AG04450 (cell line): ENCODE data around the gene GRIA3. TPM values are rescaled to one million over a fixed set of nuclear protein-coding genes. Genes with fewer than 3 reads are reported as not detected.
"Not testable (repeated sequence)": the region's sequence is repeated elsewhere in the genome, so short reads cannot be mapped to it uniquely, and the experiment has no call there.

Source experiments
- CTCF ChIA-PET: fragments of 300-600, 350-600 bp; formaldehyde crosslinking; extraction: SDS; loops from one replicate; lab custom pipeline; 2022; ENCODE audit warnings: antibody characterized with exemption, inconsistent platforms; lab: Charles Lee
- POLR2A ChIA-PET: fragments of 350-600 bp; formaldehyde crosslinking; extraction: SDS; loops from one replicate; lab custom pipeline; 2021; ENCODE audit warnings: antibody characterized with exemption, inconsistent platforms; lab: Yijun Ruan, JAX
- DNase-seq: peaks from one replicate; pipeline ENCODE4 v3.0.0-alpha.2; 2011; ENCODE audit warnings: low read depth, low spot score
- H3K27ac ChIP-seq: one replicate; pipeline ENCODE4 v1.5.1; 2012; ENCODE audit warnings: low read depth, low read length, control low read depth
- H3K27me3 ChIP-seq: one replicate; pipeline ENCODE4 v1.6.0; 2012; ENCODE audit warnings: low read length; ENCODE audit not compliant: control insufficient read depth, insufficient read depth
- H3K4me3 ChIP-seq: 2 replicates; pipeline ENCODE4 v1.5.1; 2011; ENCODE audit warnings: mild to moderate bottlenecking, low read depth, low read length, control low read depth
- H3K9me3 ChIP-seq: 2 replicates; pipeline ENCODE4 v1.5.1; 2012; ENCODE audit warnings: low read length; ENCODE audit not compliant: control insufficient read depth, insufficient read depth
- polyA plus RNA-seq: library from polyadenylated mRNA; depleted of rRNA; stranded (reverse); fragments of >200 nt; gene quantifications from 2 replicates; pipeline ENCODE4 v1.2.3, GENCODE V29; 2011
- TF ChIP-seq, protein P1 (sequence below): IDR thresholded peaks from 2 replicates; pipeline ENCODE4 v1.5.1; 2011; ENCODE audit warnings: low read depth, low read length, control low read depth, inconsistent platforms

Gene GRIA3
- polyA plus RNA-seq, 1 experiment = 0.06 TPM

DNA sequence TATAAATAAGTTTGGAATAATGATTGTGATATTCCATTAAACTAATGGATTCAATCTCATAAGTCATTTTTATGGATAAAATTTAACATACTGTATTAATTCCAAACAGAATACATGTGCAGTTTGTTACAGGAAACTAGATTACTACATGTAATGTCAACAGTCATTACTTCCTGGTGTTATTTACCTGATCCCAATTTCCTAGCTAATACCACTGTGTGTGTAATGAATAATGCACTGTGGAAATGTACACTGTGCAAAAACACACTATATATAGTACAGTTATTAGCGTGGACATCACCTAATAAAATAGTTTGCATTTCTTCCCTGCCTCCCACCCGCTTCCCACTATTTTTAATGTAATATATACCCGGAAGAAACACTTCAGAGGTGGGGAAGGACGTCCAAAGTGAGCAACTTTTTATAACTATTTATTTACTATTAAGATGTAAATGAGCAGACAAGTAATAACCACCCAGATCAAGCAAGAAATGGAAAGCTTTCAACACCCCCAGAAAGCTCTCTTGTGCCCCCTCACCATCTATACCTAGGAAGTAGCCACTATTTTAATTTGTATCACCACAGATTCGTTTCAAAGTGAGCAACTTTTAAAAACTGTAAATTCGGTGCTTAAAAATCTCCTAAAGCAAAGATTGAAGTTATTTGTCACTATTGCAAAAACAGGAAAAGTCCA, 329.7 kb downstream of the GRIA3 start:
- H3K4me3 ChIP-seq = no peak overlapping the region
- TF ChIP-seq, protein P1, sequence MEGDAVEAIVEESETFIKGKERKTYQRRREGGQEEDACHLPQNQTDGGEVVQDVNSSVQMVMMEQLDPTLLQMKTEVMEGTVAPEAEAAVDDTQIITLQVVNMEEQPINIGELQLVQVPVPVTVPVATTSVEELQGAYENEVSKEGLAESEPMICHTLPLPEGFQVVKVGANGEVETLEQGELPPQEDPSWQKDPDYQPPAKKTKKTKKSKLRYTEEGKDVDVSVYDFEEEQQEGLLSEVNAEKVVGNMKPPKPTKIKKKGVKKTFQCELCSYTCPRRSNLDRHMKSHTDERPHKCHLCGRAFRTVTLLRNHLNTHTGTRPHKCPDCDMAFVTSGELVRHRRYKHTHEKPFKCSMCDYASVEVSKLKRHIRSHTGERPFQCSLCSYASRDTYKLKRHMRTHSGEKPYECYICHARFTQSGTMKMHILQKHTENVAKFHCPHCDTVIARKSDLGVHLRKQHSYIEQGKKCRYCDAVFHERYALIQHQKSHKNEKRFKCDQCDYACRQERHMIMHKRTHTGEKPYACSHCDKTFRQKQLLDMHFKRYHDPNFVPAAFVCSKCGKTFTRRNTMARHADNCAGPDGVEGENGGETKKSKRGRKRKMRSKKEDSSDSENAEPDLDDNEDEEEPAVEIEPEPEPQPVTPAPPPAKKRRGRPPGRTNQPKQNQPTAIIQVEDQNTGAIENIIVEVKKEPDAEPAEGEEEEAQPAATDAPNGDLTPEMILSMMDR = no peak
- CTCF ChIA-PET = no interaction called here
- no peak for DNase-seq
- H3K27me3 ChIP-seq = no peaks in the 10 kb centered on the region
- no peak overlapping the region for H3K27ac ChIP-seq
- POLR2A ChIA-PET = no interaction called here
- no peaks in the 10 kb centered on the region for H3K9me3 ChIP-seq

DNA sequence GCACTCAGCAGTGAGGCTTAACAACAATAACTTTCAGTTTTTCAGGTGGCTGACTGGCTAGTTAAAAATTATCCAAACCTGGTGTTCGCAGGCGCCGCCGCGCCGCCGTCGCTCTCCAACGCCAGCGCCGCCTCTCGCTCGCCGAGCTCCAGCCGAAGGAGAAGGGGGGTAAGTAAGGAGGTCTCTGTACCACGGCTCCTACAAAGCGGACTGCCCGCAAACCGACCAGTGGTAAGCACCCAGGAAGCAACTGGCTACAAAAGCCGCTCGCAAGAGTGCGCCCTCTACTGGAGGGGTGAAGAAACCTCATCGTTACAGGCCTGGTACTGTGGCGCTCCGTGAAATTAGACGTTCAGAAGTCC, 330.2 kb downstream of the GRIA3 start:
- POLR2A ChIA-PET, DNase-seq, H3K27ac ChIP-seq, H3K9me3 ChIP-seq, H3K27me3 ChIP-seq, CTCF ChIA-PET, H3K4me3 ChIP-seq: not testable (repeated sequence)

DNA sequence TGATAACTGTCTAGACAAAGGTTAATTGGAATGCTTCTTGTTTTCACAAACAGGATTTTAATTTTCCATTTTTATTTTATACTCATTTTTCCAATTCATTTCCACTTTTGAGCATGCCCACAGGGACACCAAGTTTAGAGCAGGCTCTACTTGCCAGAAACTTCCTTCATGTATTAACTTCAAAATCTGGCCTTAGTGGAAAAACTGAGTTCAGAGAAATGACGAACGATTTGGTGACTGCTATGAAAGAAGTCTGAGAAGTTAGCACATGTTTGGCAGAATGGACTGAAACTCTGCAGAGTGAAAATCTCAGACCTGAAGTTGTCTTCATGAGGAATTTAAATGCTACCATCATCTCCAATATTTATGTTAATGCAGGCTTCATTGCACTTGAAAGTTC, 334.7 kb downstream of the GRIA3 start:
- ChIA-PET CTCF (no interaction called here), POLR2A (no interaction called here)
- Histone ChIP-seq H3K4me3 (no peak overlapping the region), H3K27me3 (no peaks in the 10 kb centered on the region), H3K9me3 (no peaks in the 10 kb centered on the region), H3K27ac (no peak overlapping the region)
- DNase-seq = no peak
- TF ChIP-seq, protein P1 = no peak

DNA sequence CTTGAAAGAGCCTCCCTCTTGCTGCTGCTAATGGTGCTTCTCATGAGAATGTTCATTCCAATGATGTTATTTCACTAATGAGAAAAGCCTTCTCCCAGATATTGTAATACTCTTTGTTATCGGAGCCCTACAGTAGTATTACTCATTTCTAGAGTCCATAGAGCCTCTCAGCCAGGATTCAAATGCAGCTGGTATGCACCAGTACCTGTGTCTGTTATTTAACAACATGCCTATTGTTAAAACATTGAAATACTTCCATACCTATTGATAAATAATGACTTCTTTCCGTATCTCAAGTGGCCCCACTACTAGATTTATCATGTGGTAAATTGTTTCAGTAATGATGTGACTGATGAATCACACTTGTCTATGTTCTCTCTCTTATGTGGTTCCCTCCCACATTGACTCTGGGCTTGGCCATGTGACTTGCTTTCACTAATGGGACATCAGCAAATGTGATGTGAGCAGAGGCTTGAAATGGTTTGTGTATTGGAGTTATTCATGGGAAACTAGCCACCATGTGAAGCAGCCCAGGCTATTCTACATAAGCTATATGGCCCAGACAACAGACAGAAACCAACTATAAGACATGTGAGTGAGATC, 341.1 kb downstream of the GRIA3 start:
- no peak for DNase-seq
- Histone ChIP-seq H3K27ac (no peak overlapping the region), H3K4me3 (no peak overlapping the region), H3K27me3 (no peaks in the 10 kb centered on the region), H3K9me3 (no peaks in the 10 kb centered on the region)
- POLR2A ChIA-PET = no interaction called here
- TF ChIP-seq, protein P1 = no peak
- CTCF ChIA-PET = no interaction called here

DNA sequence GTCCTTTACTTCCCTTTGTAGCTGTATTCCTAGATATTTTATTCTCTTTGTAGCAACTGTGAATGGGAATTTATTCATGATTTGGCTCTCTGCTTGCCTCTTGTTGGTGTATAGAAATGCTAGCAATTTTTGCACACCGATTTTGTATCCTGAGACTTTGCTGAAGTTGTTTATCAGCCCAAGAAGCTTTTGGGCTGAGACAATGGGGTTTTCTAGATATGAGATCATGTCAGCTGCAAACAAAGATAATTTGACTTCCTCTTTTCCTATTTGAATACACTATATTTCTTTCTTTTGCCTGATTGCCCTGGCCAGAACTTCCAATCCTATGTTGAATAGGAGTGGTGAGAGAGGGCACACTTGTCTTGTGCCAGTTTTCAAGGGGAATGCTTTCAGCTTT, 346.6 kb downstream of the GRIA3 start:
- H3K9me3 ChIP-seq, H3K4me3 ChIP-seq, POLR2A ChIA-PET, H3K27ac ChIP-seq, CTCF ChIA-PET, H3K27me3 ChIP-seq, DNase-seq: not testable (repeated sequence)
